HG03159 (cell line): Measurements from ENCODE around the gene SRP19.
"Not testable (repeated sequence)": the region's sequence is repeated elsewhere in the genome, so short reads cannot be mapped to it uniquely, and the experiment has no call there.

ENCODE experiments used
- ATAC-seq: cut with Tn5 transposase; IDR thresholded peaks from one replicate; pipeline ENCODE4 v1.9.1; 2021; ENCODE audit warnings: mild to moderate bottlenecking, moderate library complexity; ENCODE audit not compliant: unreplicated experiment

The SRP19 gene

GRCh38 chr5:112860929-112861637, at the start of gene SRP19:
SRP19 (plus strand) TSS chr5:112861287; CDS start chr5:112861377, 90 bp downstream.
- peak; percentile 98 for ATAC-seq

- ATAC-seq, result no peak
Measured at GRCh38 chr5:112812549-112812948, 48.5 kb upstream of the SRP19 start.

- no peak for ATAC-seq
Measured at GRCh38 chr5:112820246-112820645, 40.8 kb upstream of the SRP19 start.

- ATAC-seq, result no peak
Measured at GRCh38 chr5:112822456-112822855, 38.6 kb upstream of the SRP19 start.

GRCh38 chr5:112823181-112823580, 37.9 kb upstream of the SRP19 start:
- no peak for ATAC-seq

- no peak for ATAC-seq
Measured at GRCh38 chr5:112823656-112824055, 37.4 kb upstream of the SRP19 start.

GRCh38 chr5:112824197-112824596, 36.9 kb upstream of the SRP19 start:
- ATAC-seq, result no peak

GRCh38 chr5:112830378-112830777, 30.7 kb upstream of the SRP19 start:
- no peak for ATAC-seq

GRCh38 chr5:112833971-112834370, 27.1 kb upstream of the SRP19 start:
- ATAC-seq, result no peak

GRCh38 chr5:112844489-112844888, 16.6 kb upstream of the SRP19 start:
- ATAC-seq, result no peak

- no peak for ATAC-seq
Measured at GRCh38 chr5:112846556-112846955, 14.5 kb upstream of the SRP19 start.

- no peak for ATAC-seq
Measured at GRCh38 chr5:112847306-112847705, 13.8 kb upstream of the SRP19 start.

GRCh38 chr5:112848116-112848811, 12.8 kb upstream of the SRP19 start:
- ATAC-seq, result peak; percentile 99

GRCh38 chr5:112849912-112850311, 11.2 kb upstream of the SRP19 start:
- no peak for ATAC-seq

GRCh38 chr5:112854651-112855050, 6.4 kb upstream of the SRP19 start:
- no peak for ATAC-seq

- ATAC-seq, result no peak
Measured at GRCh38 chr5:112857866-112858265, 3.2 kb upstream of the SRP19 start.

- ATAC-seq, result not testable (repeated sequence)
Measured at GRCh38 chr5:112860571-112860928, 537 bp upstream of the SRP19 start.

GRCh38 chr5:112861638-112861985, 525 bp downstream of the SRP19 start:
- ATAC-seq, result no peak

- no peak for ATAC-seq
Measured at GRCh38 chr5:112862085-112862484, 998 bp downstream of the SRP19 start.

- no peak for ATAC-seq
Measured at GRCh38 chr5:112863549-112863948, 2.5 kb downstream of the SRP19 start.

- no peak for ATAC-seq
Measured at GRCh38 chr5:112865128-112865527, 4.0 kb downstream of the SRP19 start.

GRCh38 chr5:112866739-112867138, 5.7 kb downstream of the SRP19 start:
- ATAC-seq, result no peak

- no peak for ATAC-seq
Measured at GRCh38 chr5:112867411-112867810, 6.3 kb downstream of the SRP19 start.
